BLaER1 treated with 17β-estradiol and CSF1 and Interleukin-3, amounts not matched to agents 10 nM and 100 nM (cell line): ENCODE measurements around the gene RBMS3.

Source experiments
- H3K27ac ChIP-seq, 11 experiments: shearing (Covaris generic); formaldehyde crosslinking; 2 replicates each; pipeline ENCODE4 v1.8.1; 2022
- H3K27me3 ChIP-seq, 11 experiments: shearing (Covaris generic); formaldehyde crosslinking; 2 replicates each; pipeline ENCODE4 v1.8.1; 2022
- H3K36me3 ChIP-seq, 11 experiments: shearing (Covaris generic); formaldehyde crosslinking; 2 replicates each; pipeline ENCODE4 v1.8.1; 2022
- H3K4me1 ChIP-seq, 10 experiments: shearing (Covaris generic); formaldehyde crosslinking; 2 replicates each; pipeline ENCODE4 v1.8.1; 2022
- H3K4me2 ChIP-seq, 11 experiments: shearing (Covaris generic); formaldehyde crosslinking; 2 replicates each; pipeline ENCODE4 v1.8.1; 2022
- H3K4me3 ChIP-seq, 10 experiments: shearing (Covaris generic); formaldehyde crosslinking; 2 replicates each; pipeline ENCODE4 v1.8.1; 2022
- H3K9ac ChIP-seq, 11 experiments: shearing (Covaris generic); formaldehyde crosslinking; 2 replicates each; pipeline ENCODE4 v1.8.1; 2022
- H3K9me3 ChIP-seq, 11 experiments: shearing (Covaris generic); formaldehyde crosslinking; replicated peaks in 1 of 11; 2 replicates each; pipeline ENCODE4 v1.8.1; 2022
- H4K20me1 ChIP-seq, 11 experiments: shearing (Covaris generic); formaldehyde crosslinking; 2 replicates each; pipeline ENCODE4 v1.8.1; 2022
- Cebpa-rat ChIP-seq, 11 experiments: shearing (Covaris generic); IDR thresholded peaks; 2 replicates each; pipeline ENCODE4 v1.8.1; 2022

Gene RBMS3

GRCh38 chr3:29887451-29887850 lies 606.6 kb downstream of the RBMS3 start:
- no peaks in the 10 kb centered on the region for H3K4me1 ChIP-seq
- H3K4me2 ChIP-seq = no peak overlapping the region
- no peaks in the 10 kb centered on the region for H3K27me3 ChIP-seq
- H3K9ac ChIP-seq = no peak overlapping the region
- no peak for TF ChIP-seq Cebpa-rat (IDR thresholded peaks at IDR 0.05)
- no peaks in the 10 kb centered on the region for H3K36me3 ChIP-seq
- no peak overlapping the region for H3K4me3 ChIP-seq
- no peak overlapping the region for H3K27ac ChIP-seq
- H3K9me3 ChIP-seq = no peaks in the 10 kb centered on the region
- H4K20me1 ChIP-seq = no peaks in the 10 kb centered on the region

- H3K4me1 ChIP-seq = no peaks in the 10 kb centered on the region
- no peaks in the 10 kb centered on the region for H3K27me3 ChIP-seq
- H3K36me3 ChIP-seq = no peaks in the 10 kb centered on the region
- TF ChIP-seq Cebpa-rat (IDR thresholded peaks at IDR 0.05) = no peak
- no peaks in the 10 kb centered on the region for H4K20me1 ChIP-seq
- no peaks in the 10 kb centered on the region for H3K9me3 ChIP-seq
- no peak overlapping the region for H3K9ac ChIP-seq
- H3K4me2 ChIP-seq = no peak overlapping the region
- H3K27ac ChIP-seq = no peak overlapping the region
- H3K4me3 ChIP-seq = no peak overlapping the region
Measured at GRCh38 chr3:29889215-29889614, 608.3 kb downstream of the RBMS3 start.

DNA sequence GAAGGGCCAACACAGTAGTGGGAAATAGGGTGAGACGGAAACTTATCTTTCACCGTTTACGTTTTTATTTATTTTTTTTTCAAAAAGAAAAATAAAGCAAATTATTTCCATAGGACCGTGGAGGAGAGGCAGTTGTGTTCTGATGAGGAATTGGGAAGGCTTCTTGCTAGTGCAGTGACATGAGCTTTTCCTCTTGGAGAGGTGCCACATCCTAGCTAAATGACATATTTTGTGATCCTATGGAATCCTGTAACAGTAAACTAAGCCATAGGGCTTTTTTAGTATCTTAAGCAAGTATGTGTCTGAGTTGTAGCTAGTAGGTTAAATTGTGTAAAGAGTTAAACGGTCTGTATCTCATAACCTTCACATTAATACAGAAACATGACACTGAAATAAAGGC lies 609.9 kb downstream of the RBMS3 start:
- H3K9ac ChIP-seq = no peak overlapping the region
- H3K27ac ChIP-seq = no peak overlapping the region
- H3K4me1 ChIP-seq = no peaks in the 10 kb centered on the region
- H3K4me2 ChIP-seq = no peak overlapping the region
- H3K9me3 ChIP-seq = no peaks in the 10 kb centered on the region
- H3K4me3 ChIP-seq = no peak overlapping the region
- no peaks in the 10 kb centered on the region for H3K36me3 ChIP-seq
- TF ChIP-seq Cebpa-rat (IDR thresholded peaks at IDR 0.05) = no peak
- H4K20me1 ChIP-seq = no peaks in the 10 kb centered on the region
- H3K27me3 ChIP-seq = no peaks in the 10 kb centered on the region

- Histone ChIP-seq H3K36me3 (no peaks in the 10 kb centered on the region), H3K4me2 (no peak overlapping the region), H3K27me3 (no peaks in the 10 kb centered on the region), H3K4me1 (no peaks in the 10 kb centered on the region), H3K9me3 (no peaks in the 10 kb centered on the region), H3K4me3 (no peak overlapping the region), H3K27ac (no peak overlapping the region), H3K9ac (no peak overlapping the region), H4K20me1 (no peaks in the 10 kb centered on the region)
- TF ChIP-seq Cebpa-rat (IDR thresholded peaks at IDR 0.05) = no peak
Measured at GRCh38 chr3:29892976-29893554, 612.2 kb downstream of the RBMS3 start.

DNA sequence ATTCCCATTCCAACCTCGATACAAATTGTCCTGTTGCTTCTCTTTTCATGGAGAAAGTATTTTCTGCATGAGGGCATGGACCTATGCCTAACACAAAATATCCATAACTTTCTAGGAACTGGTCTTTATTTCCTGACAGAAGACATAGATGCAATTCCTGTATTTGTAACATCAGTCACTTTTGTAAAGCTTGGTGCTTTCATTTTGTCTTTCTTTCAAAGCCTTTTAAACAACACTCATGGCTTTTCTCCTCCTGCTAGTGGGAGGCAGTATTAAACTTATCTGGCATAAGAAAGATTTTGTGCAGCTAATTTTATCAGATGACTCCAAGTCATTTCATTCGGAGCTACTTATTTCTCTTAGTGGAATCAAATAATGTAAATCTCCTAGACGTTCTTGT lies 616.0 kb downstream of the RBMS3 start:
- H3K4me2 ChIP-seq = no peak overlapping the region
- H4K20me1 ChIP-seq = no peaks in the 10 kb centered on the region
- H3K4me3 ChIP-seq = no peak overlapping the region
- no peak for TF ChIP-seq Cebpa-rat (IDR thresholded peaks at IDR 0.05)
- no peaks in the 10 kb centered on the region for H3K4me1 ChIP-seq
- no peaks in the 10 kb centered on the region for H3K9me3 ChIP-seq
- no peaks in the 10 kb centered on the region for H3K36me3 ChIP-seq
- H3K27me3 ChIP-seq = no peaks in the 10 kb centered on the region
- no peak overlapping the region for H3K9ac ChIP-seq
- no peak overlapping the region for H3K27ac ChIP-seq

DNA sequence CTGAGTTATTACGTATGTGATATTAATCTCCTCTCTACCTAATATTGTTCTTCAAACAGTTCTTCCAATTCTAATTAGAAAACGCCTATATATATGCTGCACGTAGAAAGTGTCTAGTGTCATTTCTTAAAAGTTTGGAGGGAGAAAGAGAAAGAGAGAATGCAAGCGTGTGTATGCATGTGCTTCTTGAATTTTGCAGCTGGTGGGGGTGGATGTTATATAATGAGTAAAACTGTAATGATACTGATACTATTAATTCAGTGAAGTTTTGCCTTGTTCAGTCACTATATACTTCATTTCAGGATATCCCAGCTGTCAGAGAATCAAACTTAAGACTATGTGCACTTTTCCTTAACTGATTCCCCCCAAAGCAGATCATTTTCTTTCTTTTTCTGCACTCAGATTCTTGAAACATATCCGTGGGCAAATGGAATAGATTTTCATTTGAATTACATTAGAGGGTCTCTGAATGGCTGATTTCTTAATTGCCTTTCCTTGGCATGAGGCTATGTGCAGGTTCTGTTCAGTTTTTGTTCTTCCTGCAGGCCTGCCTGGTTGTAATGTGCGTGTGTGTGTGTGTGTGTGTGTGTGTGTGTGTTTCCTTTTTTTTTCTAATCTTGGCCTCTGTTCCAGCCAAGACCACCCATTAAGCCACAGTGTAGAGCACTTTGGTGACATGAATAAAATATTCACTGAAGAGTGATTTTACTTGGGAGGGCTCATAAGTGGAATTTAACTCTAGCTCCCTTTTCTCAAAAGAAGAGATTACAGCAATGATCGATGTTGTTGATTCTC lies 617.5 kb downstream of the RBMS3 start:
- Histone ChIP-seq H3K36me3 (no peaks in the 10 kb centered on the region), H3K4me1 (no peaks in the 10 kb centered on the region), H3K4me2 (no peak overlapping the region), H3K27me3 (no peaks in the 10 kb centered on the region), H3K27ac (no peak overlapping the region), H3K4me3 (no peak overlapping the region), H3K9me3 (no peaks in the 10 kb centered on the region), H3K9ac (no peak overlapping the region), H4K20me1 (no peaks in the 10 kb centered on the region)
- no peak for TF ChIP-seq Cebpa-rat (IDR thresholded peaks at IDR 0.05)

DNA sequence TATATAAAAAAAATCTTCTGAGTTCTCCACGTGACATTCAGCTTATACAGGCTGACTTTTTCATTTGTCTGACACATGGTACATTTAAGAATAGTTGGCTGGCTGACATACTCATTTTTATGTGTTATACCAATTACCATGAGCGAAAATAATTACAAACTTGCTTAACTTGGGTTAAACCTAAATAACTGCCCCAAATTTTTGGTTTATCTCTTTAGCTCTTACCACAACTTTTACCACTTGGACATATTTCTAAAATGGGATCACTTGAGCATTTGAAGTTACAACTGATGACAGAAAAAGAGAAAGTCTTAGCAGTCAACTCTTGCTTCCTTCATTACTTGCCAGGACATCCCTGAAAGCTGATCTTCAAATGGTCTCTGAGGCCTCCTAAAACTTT lies 618.1 kb downstream of the RBMS3 start:
- no peak overlapping the region for H3K27ac ChIP-seq
- TF ChIP-seq Cebpa-rat (IDR thresholded peaks at IDR 0.05) = no peak
- no peaks in the 10 kb centered on the region for H3K9me3 ChIP-seq
- no peak overlapping the region for H3K4me3 ChIP-seq
- no peak overlapping the region for H3K9ac ChIP-seq
- H4K20me1 ChIP-seq = no peaks in the 10 kb centered on the region
- H3K27me3 ChIP-seq = no peaks in the 10 kb centered on the region
- no peaks in the 10 kb centered on the region for H3K4me1 ChIP-seq
- H3K36me3 ChIP-seq = no peaks in the 10 kb centered on the region
- no peak overlapping the region for H3K4me2 ChIP-seq

DNA sequence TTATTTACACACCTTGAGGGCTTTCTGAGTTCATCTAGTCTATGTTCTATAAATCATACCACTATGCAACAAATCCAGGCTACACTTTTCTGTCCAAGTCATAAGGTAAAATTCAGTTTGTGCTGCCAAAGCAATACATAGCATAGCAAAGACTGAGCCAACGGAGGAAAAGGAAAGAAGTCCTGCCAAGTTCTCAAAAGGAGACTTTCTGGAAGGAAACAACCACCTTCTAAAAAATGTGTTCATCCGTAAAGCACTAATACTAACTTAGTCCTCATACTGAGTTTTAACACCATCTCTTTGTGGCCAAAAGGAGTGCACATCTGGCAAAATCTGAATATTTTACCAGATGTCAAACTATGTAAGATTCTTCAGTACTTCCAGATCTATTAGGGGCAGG lies 620.2 kb downstream of the RBMS3 start:
- H3K4me1 ChIP-seq = no peaks in the 10 kb centered on the region
- H4K20me1 ChIP-seq = no peaks in the 10 kb centered on the region
- no peaks in the 10 kb centered on the region for H3K9me3 ChIP-seq
- no peaks in the 10 kb centered on the region for H3K27me3 ChIP-seq
- H3K4me2 ChIP-seq = no peak overlapping the region
- no peaks in the 10 kb centered on the region for H3K36me3 ChIP-seq
- H3K27ac ChIP-seq = no peak overlapping the region
- no peak overlapping the region for H3K9ac ChIP-seq
- no peak for TF ChIP-seq Cebpa-rat (IDR thresholded peaks at IDR 0.05)
- H3K4me3 ChIP-seq = no peak overlapping the region

- Histone ChIP-seq H3K27me3 (no peaks in the 10 kb centered on the region), H3K27ac (no peak overlapping the region), H4K20me1 (no peaks in the 10 kb centered on the region), H3K36me3 (no peaks in the 10 kb centered on the region), H3K9me3 (no peaks in the 10 kb centered on the region), H3K9ac (no peak overlapping the region), H3K4me2 (no peak overlapping the region), H3K4me1 (no peaks in the 10 kb centered on the region), H3K4me3 (no peak overlapping the region)
- TF ChIP-seq Cebpa-rat (IDR thresholded peaks at IDR 0.05) = no peak
Measured at GRCh38 chr3:29903600-29903999, 622.7 kb downstream of the RBMS3 start.

GRCh38 chr3:29906906-29907305 lies 626.0 kb downstream of the RBMS3 start:
- H3K9me3 ChIP-seq = no peaks in the 10 kb centered on the region
- H3K4me3 ChIP-seq = no peak overlapping the region
- no peaks in the 10 kb centered on the region for H4K20me1 ChIP-seq
- no peak overlapping the region for H3K27ac ChIP-seq
- H3K9ac ChIP-seq = no peak overlapping the region
- H3K4me1 ChIP-seq = no peaks in the 10 kb centered on the region
- TF ChIP-seq Cebpa-rat (IDR thresholded peaks at IDR 0.05) = no peak
- no peaks in the 10 kb centered on the region for H3K27me3 ChIP-seq
- no peak overlapping the region for H3K4me2 ChIP-seq
- no peaks in the 10 kb centered on the region for H3K36me3 ChIP-seq
